ENCODE measurements around the gene PSMB7.

- TF ChIP-seq POLR2A (IDR thresholded peaks at IDR 0.05): no peak
- TF ChIP-seq CTCF (IDR thresholded peaks at IDR 0.05): no peak
Observed at GRCh38 chr9:124440786-124441185, 25.5 kb upstream of the PSMB7 start.

Measured in heart left ventricle (tissue), 13 donors.